ENCODE results near the gene CMIP.
A peak's percentile ranks its signal among the peaks of the same experiment; 100 is the strongest.

The CMIP gene

GRCh38 chr16:81464279-81464678 lies 19.7 kb downstream of the CMIP start:
- DNase-seq, result no peak

DNA sequence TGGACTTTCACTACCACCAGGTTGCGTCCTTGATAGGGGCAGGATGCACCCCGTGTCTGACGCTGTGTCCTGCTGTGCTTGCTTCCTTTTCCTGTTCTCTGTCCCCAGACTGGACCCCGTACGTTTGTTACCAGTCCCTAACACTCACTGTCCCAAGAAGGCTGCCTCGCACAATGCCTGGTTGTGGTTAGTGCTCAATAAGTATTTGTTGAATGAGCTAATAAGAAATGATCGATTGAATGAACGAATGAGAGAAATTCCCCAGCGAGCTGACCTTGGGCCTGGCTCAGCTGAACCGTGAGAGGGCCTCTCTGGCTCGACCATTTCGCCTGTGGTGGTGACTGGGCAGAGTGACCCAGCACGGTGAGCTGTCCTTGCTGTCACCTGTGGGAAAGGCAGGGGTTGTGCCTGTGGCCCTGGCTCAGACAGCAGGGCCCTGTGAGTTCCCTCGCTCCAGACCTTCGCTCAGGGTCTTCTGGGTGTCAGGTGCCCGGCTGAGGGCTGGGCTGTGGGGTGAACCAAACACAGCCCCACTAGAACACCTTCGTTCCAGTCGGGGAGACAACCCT lies 20.9 kb downstream of the CMIP start:
- DNase-seq, result no peak

GRCh38 chr16:81466356-81466980 lies 21.9 kb downstream of the CMIP start:
- no peak for DNase-seq

DNA sequence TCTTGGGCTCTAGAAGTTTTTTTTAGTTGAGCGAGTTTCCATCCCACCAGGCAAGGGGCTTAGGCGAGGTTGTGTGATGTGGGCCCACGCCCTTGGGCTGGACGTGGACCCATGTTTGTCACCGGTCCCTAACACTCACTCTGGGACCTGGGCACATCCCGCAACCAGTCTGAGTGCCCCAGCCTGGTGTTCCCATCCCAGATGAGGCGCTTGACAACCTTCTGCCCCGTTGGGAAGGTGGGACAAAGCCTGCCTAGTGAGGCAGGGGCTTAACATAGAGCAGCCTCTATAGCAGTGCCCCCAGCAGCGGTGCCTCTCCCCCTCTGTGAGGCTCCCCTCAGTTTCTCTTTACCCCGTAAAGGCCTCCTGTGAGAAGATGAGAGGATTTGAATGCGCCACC lies 22.5 kb downstream of the CMIP start:
- DNase-seq, result no peak

GRCh38 chr16:81467815-81468214 lies 23.2 kb downstream of the CMIP start:
- DNase-seq, result no peak

GRCh38 chr16:81468269-81468902 lies 23.8 kb downstream of the CMIP start:
- no peak for DNase-seq

DNA sequence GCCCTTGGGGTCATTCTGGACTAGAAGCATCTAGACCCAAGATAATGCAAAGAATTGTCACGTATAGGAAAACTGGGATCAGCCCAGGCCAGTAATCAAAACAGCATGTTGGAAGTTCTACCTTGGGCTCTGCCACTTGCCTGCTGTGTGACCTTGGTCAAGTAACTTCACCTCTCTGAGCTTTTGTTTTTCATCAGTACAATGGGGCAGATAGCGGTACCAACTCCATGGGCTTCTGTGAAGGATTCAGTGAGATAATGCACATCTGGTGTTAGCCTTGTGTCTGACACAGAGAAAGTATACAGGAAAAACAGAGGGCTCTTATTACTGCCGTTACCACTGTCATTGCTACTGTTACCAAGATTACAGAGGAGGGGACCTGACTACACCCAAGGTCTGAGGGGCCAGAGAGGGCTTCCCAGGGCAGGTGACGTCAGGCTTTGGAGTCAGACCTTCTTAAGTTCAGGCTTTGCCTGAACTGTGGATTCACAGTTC lies 24.6 kb downstream of the CMIP start:
- peak; percentile 18 for DNase-seq

DNA sequence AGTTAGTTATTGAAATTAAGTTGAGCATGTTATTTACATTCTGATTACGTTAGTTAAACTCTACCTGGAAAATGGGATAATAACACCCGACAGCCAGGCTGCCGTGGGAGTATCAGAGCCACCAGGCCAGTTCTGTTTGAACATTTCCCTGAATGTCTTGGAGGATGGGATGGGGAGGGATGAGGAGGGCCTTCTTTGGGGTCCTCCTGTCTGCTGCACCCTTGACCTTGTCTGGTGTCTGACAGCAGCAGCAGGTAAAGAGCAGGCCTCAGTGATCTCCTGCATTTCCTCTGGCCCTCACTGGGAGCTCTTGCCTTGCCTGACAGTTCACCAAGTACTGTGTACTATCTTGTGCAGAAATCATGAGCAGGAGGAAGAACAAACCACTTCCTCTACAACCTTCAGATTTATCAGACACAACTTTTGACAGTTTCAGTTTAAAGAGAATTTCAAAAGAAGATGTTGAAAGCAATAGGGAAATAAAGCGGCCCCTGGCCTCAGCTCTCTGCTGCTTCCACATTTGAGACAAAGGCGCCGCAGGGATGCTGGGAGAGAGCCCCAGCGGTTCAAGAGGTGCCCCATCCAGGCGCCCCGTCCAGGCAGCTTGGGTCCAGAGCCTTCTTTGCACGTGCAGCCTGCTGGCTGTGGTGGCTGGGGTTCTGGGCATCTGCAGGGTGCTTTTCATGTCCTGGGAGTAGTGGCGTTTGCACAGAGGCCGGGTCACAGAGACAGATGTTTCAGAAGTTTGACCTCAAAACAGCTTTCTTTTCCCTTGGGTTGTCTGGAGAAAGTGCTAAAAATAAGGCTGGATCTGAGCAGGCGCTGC lies 25.3 kb downstream of the CMIP start:
- DNase-seq, result peak; percentile 67

GRCh38 chr16:81470796-81471636 lies 26.4 kb downstream of the CMIP start:
- DNase-seq, result no peak

GRCh38 chr16:81471882-81472281 lies 27.3 kb downstream of the CMIP start:
- no peak for DNase-seq

DNA sequence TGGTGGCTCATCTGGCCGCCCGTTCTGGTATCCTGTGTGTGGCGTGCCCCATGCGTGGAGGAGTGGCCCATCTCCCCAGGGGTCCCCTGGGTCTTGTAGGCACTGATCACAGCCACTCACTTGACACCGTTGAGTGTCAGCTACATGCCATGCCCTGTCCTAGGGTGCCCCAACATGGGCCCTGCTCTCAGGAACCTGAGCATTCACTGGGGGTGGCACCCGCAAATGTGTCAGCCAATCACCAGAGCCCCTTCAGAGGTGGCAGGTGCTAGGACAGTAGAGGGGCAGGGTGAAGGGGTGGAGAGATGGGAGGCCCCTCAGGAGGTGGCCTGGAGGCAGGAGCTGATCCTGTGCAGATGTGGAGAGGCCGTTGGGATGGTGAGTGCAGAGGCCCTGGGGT lies 27.8 kb downstream of the CMIP start:
- no peak for DNase-seq

DNA sequence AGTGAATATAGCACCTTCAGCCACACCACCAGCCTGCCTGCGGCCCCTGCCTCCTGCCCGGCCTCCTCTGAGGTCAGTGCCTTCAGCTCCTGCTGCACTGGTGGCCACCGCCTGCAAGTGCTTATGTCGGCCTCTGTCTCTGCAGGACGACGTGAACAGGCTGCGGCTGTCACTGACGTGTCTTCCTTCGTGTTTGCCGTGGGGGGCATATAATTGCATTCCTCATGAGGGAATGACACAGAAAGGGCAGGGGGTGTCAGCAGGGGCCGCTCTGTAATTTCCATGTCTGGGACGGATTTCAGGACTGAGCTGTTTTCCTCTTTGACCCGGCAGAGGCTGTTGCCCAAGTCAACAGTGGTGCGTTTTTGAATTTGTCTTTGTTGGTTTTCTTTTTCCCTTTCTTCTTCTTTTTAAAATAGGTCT lies 28.5 kb downstream of the CMIP start:
- DNase-seq, result no peak

DNA sequence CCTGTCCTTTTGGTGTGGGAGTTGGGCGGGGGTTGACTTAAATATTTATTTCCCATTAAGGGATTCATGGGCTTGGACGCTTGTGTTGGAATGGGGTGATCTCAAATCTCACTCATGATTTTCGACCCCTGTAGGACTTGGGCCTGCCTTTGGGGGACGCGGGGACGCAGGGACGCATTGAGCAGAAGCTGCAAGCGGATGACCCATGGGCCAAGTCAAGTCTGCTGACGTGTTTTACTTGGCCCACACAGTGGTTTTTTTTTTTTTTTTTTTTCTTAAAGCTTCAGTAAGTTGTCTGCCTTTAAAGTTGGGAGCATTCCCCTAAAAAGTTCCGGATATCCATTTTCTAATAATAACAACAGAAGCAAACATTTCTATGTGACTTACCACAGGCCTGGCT lies 28.9 kb downstream of the CMIP start:
- no peak for DNase-seq

DNA sequence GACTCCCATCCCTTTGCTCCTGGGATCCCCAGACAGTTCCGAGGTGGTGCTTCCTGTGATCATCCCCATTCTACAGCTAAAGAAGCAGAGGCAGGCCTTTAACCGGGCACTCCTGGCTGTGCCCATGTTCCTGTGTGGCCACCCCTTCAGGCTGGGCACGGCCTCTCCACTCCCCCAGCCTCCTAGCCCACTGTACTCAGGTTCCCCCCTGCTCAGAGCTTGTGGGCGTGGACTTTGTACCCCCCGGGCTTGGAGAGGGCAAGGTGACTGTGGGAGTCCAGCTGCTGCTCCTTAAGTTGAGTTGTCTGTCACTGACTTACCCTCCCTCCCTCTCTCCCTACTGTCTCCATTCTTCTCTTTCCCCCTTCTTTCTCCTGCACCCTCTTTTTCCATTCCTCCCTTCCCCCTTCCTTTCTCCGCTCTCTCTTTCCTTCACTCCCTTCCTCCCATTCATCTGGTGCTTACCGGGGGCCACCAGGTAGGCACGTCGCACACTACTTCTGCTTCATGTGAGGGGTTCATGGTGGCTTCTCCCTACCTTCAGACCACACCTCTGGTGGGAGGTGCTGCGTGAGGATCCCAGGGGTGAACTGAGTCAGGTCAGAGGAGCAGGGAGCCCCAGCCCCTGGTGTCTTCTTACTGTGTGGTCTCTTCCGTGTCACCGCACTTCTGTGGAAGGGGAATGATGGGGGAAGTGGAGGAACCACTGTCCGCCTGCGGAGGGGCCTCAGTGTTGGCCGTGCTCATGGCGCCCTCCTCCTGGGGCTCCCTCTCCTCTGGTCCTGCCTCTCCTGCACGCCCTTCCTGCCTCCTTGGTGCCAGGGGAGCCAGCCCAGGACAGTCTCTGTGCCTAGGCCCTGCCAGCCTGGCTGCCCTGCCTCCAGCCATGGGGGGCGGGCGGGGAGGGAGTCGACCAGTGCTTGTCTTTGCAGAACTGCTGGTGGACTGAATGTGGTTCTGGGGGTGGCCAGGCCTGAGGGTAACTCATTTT lies 29.7 kb downstream of the CMIP start:
- no peak for DNase-seq

- no peak for DNase-seq
Observed at GRCh38 chr16:81477697-81478693, 33.4 kb downstream of the CMIP start.

DNA sequence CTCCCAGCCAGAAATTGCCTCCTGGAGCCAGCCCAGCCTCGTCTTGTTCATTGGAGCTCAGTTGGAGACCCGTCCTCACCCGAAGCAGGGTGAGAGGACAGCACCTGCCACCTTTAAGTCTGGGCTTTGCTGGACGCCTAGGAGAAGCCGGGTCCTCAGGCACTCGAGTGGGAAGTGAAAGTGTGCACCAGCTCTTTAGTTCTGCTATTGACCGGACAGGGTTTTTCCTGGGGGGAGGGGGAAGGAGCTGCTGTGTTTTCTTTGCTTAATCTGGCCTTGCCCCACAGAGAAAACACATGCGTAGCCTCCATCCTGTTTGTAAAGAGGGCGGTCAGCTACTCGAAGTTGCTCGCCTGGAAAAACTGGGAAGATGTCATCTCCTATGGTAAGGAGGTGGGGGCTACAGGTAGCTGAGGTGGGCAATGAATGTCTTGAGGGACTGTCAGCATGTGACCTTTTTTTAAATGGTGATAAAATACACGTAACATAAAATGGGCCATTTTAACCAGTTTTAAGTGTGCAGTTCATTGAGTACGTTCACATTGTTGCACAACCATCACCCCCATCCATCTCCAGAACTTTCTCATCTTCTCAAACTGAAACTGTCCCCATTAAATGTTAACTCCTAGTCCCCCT lies 34.4 kb downstream of the CMIP start:
- peak; percentile 34 for DNase-seq

GRCh38 chr16:81480606-81481206 lies 36.1 kb downstream of the CMIP start:
- no peak for DNase-seq

DNA sequence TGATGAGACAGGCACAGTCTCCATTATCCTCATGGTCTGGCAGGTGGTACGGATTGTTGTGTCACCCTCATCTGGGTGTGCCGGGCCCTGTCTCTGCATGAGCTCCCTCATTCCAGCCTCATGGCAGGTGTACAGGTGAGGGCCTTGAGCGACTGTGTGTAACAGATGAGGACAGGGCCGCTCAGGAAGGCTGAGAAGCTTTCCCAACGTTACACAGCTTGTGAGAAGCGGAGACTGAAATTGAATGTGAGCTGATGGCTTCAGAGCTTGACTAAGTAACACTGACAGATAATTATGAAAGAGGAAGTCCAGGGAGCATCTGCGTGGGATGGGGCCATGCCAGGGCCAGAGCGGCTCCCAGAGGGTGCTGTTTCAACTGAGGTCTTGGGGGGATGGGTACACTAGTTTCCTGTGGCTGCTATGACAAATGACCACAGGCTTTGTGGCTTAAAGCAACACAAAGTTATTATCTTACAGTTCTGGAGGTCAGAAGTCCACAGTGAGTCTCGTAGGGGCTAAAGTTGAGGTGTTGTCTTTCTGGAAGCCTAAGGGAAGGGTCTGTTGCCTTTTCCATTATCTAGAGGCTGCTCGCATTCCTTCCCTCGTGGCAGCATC lies 36.7 kb downstream of the CMIP start:
- peak; percentile 43 for DNase-seq
